Sigmoid colon (tissue), 7 donors: ENCODE measurements around the gene TNFSF9. TPM values are rescaled to one million over a fixed set of nuclear protein-coding genes. Genes with fewer than 3 reads are reported as not detected.
A peak's percentile ranks its signal among the peaks of the same experiment; 100 is the strongest.

Source experiments
- DNase-seq: peaks from one replicate; pipeline ENCODE4 v3.0.0-alpha.2; 2019
- H3K27ac ChIP-seq, 4 donors: fragments of 200-600 bp; sonication (generic); one replicate each; pipeline ENCODE4 v1.5.1; 2016 to 2019; ENCODE audit warnings: mild to moderate bottlenecking in 1 of 4
- H3K27me3 ChIP-seq, 3 donors: fragments of 200-600 bp; sonication (generic); one replicate each; pipeline ENCODE4 v1.5.1; 2019; ENCODE audit warnings: mild to moderate bottlenecking in 1 of 3
- H3K36me3 ChIP-seq, 4 donors: fragments of 200-600 bp; sonication (generic); one replicate each; pipeline ENCODE4 v1.5.1; 2016 to 2019
- H3K4me1 ChIP-seq, 4 donors: fragments of 200-600 bp; sonication (generic); one replicate each; pipeline ENCODE4 v1.5.1; 2017 to 2019
- H3K4me3 ChIP-seq, 4 donors: fragments of 200-600 bp; sonication (generic); one replicate each; pipeline ENCODE4 v1.5.1; 2017 to 2019; ENCODE audit warnings: mild to moderate bottlenecking in 2 of 4, moderate library complexity in 1 of 4
- H3K9me3 ChIP-seq, 4 donors: fragments of 200-600 bp in 3 of 4; sonication (generic) in 3 of 4; one replicate each; pipeline versions ENCODE4 v1.5.1 to v1.6.1; 2013 to 2019
- EP300 ChIP-seq, 4 donors: sonication (generic); formaldehyde crosslinking; IDR thresholded peaks; one replicate each; pipeline ENCODE4 v1.6.1; 2017; ENCODE audit warnings: antibody characterized with exemption in 4 of 4
- POLR2A ChIP-seq, 2 donors: fragments of 450-650 bp; IDR thresholded peaks; one replicate each; pipeline ENCODE4 v1.6.1; 2016; ENCODE audit warnings: antibody characterized with exemption in 2 of 2, mild to moderate bottlenecking in 2 of 2, moderate library complexity in 2 of 2
- POLR2AphosphoS5 ChIP-seq, 4 donors: sonication (generic); formaldehyde crosslinking; IDR thresholded peaks; one replicate each; pipeline ENCODE4 v1.6.1; 2017; ENCODE audit warnings: antibody characterized with exemption in 4 of 4
- WGBS, 2 donors: extraction: QIAGEN DNeasy Blood & Tissue Kit; methylation state at CpG; one replicate each; pipeline ENCODE4 v1.1.7; 2013; 5-methylcytosine and 5-hydroxymethylcytosine counted together
- intact Hi-C: fragments of 100-400 bp; cut with DNase I; formaldehyde crosslinking; loops from one replicate; pipeline ENCODE4 v1.15.1; 2023
- polyA plus RNA-seq, 3 donors: library from polyadenylated mRNA; stranded (reverse); fragments of 200-250 nt; gene quantifications; one replicate each; pipeline ENCODE4 v1.2.3, GENCODE V29; 2013
- total RNA-seq, 4 donors: library from RNA; depleted of rRNA; stranded (reverse); fragments of >200 nt; gene quantifications; one replicate each; pipeline ENCODE4 v1.1.0, GENCODE V29; 2016
- TF ChIP-seq, protein P1 (sequence below), 4 experiments: fragments of 450-650 bp in 3 of 4; fragments of 200-600 bp in 1 of 4; IDR thresholded peaks; one replicate each; pipeline ENCODE4 v1.5.1; 2016 to 2019; ENCODE audit warnings: antibody characterized with exemption in 4 of 4, mild to moderate bottlenecking in 3 of 4, moderate library complexity in 2 of 4
- donor health status: healthy with polysubstance abuse.
- donor health status: Bipolar disorder and iron deficiency.
- donor health status: healthy.

TNFSF9 gene
- total and polyA plus RNA-seq, 7 donors = 0.16 to 4.2 (median 0.53) TPM; not detected in 1

- Histone ChIP-seq H3K27me3 (peaks cover 8 to 21% (median 20%) of the 10 kb centered on the region in 3 donors), H3K4me1 (peaks cover 0 to 38% (median 10%) of the 10 kb centered on the region in 4 donors), H3K9me3 (no peaks in the 10 kb centered on the region), H3K4me3 (no peak overlapping the region), H3K36me3 (no peaks in the 10 kb centered on the region), H3K27ac (no peak overlapping the region)
- WGBS, 2 donors = 19 to 34% methylated on average over 9 of the region's 9 CpGs
- peak in 1 of 4 donors; percentile 32 for TF ChIP-seq POLR2AphosphoS5 (IDR thresholded peaks at IDR 0.05)
- no peak for TF ChIP-seq POLR2A (IDR thresholded peaks at IDR 0.05)
- TF ChIP-seq, protein P1, sequence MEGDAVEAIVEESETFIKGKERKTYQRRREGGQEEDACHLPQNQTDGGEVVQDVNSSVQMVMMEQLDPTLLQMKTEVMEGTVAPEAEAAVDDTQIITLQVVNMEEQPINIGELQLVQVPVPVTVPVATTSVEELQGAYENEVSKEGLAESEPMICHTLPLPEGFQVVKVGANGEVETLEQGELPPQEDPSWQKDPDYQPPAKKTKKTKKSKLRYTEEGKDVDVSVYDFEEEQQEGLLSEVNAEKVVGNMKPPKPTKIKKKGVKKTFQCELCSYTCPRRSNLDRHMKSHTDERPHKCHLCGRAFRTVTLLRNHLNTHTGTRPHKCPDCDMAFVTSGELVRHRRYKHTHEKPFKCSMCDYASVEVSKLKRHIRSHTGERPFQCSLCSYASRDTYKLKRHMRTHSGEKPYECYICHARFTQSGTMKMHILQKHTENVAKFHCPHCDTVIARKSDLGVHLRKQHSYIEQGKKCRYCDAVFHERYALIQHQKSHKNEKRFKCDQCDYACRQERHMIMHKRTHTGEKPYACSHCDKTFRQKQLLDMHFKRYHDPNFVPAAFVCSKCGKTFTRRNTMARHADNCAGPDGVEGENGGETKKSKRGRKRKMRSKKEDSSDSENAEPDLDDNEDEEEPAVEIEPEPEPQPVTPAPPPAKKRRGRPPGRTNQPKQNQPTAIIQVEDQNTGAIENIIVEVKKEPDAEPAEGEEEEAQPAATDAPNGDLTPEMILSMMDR (IDR thresholded peaks at IDR 0.05) = no peak
- no peak for TF ChIP-seq EP300 (IDR thresholded peaks at IDR 0.05)
- peak; percentile 80 for DNase-seq
- intact Hi-C loops = no loop called here
Measured at GRCh38 chr19:6528544-6529121, 2.2 kb upstream of the TNFSF9 start.

GRCh38 chr19:6529351-6529750, 1.5 kb upstream of the TNFSF9 start:
- H3K4me1 ChIP-seq = peaks cover 0 to 38% (median 10%) of the 10 kb centered on the region in 4 donors
- intact Hi-C loops = no loop called here
- no peaks in the 10 kb centered on the region for H3K9me3 ChIP-seq
- no peak overlapping the region for H3K4me3 ChIP-seq
- H3K36me3 ChIP-seq = no peaks in the 10 kb centered on the region
- WGBS, 2 donors = 51 to 53% methylated on average over 2 of the region's 2 CpGs
- no peak for DNase-seq
- H3K27ac ChIP-seq = no peak overlapping the region
- no peak for TF ChIP-seq EP300 (IDR thresholded peaks at IDR 0.05)
- no peak for TF ChIP-seq POLR2AphosphoS5 (IDR thresholded peaks at IDR 0.05)
- TF ChIP-seq POLR2A (IDR thresholded peaks at IDR 0.05) = no peak
- TF ChIP-seq, protein P1 (IDR thresholded peaks at IDR 0.05) = no peak
- peaks cover 8 to 27% (median 26%) of the 10 kb centered on the region in 3 donors for H3K27me3 ChIP-seq

GRCh38 chr19:6529937-6530385, 865 bp upstream of the TNFSF9 start:
- peak overlapping the region in 2 of 4 donors; percentile 51 to 74 for H3K27ac ChIP-seq

GRCh38 chr19:6531163-6531955, 533 bp downstream of the TNFSF9 start:
- 11 to 14% methylated on average over 57 of the region's 57 CpGs for WGBS, 2 donors
- DNase-seq = no peak
- Histone ChIP-seq H3K27me3 (peaks cover 8 to 40% (median 33%) of the 10 kb centered on the region in 3 donors), H3K9me3 (no peaks in the 10 kb centered on the region), H3K27ac (peak overlapping the region; percentile 46 to 74 (median 62)), H3K4me3 (peak overlapping the region; percentile 36 to 60 (median 50)), H3K4me1 (peaks cover 0 to 38% (median 10%) of the 10 kb centered on the region in 4 donors), H3K36me3 (no peaks in the 10 kb centered on the region)
- intact Hi-C loops = loop anchor here (5.0 kb wide), 2 partner anchors 69 to 206 kb away; partner anchors contain the start of genes CRB3, GPR108 and TRIP10
- TF ChIP-seq POLR2A (IDR thresholded peaks at IDR 0.05) (no peak), POLR2AphosphoS5 (IDR thresholded peaks at IDR 0.05) (no peak), EP300 (IDR thresholded peaks at IDR 0.05) (no peak)
- TF ChIP-seq, protein P1 (IDR thresholded peaks at IDR 0.05) = no peak

More at GRCh38 chr19:6529937-6530385, 865 bp upstream of the TNFSF9 start:
- intact Hi-C loops = loop anchor here (5.0 kb wide), 2 partner anchors 68 to 207 kb away; partner anchors contain the start of genes CRB3, GPR108 and TRIP10
- H3K27me3 ChIP-seq = peaks cover 8 to 34% (median 32%) of the 10 kb centered on the region in 3 donors
- H3K4me3 ChIP-seq = peak overlapping the region; percentile 36 to 60 (median 50)
- TF ChIP-seq POLR2AphosphoS5 (IDR thresholded peaks at IDR 0.05) (no peak), EP300 (IDR thresholded peaks at IDR 0.05) (no peak), POLR2A (IDR thresholded peaks at IDR 0.05) (no peak)
- TF ChIP-seq, protein P1 (IDR thresholded peaks at IDR 0.05) = no peak
- DNase-seq = no peak
- no peaks in the 10 kb centered on the region for H3K36me3 ChIP-seq
- WGBS, 2 donors = 67 to 75% methylated on average over 2 of the region's 2 CpGs
- no peaks in the 10 kb centered on the region for H3K9me3 ChIP-seq
- H3K4me1 ChIP-seq = peaks cover 0 to 38% (median 10%) of the 10 kb centered on the region in 4 donors
